HG03354 (cell line): ENCODE measurements around the gene AFP.
A peak's percentile ranks its signal among the peaks of the same experiment; 100 is the strongest.

Experiments used
- ATAC-seq: cut with Tn5 transposase; IDR thresholded peaks from one replicate; pipeline ENCODE4 v1.9.1; 2021; ENCODE audit warnings: mild to moderate bottlenecking; ENCODE audit not compliant: unreplicated experiment, poor library complexity, severe bottlenecking

The AFP gene

DNA sequence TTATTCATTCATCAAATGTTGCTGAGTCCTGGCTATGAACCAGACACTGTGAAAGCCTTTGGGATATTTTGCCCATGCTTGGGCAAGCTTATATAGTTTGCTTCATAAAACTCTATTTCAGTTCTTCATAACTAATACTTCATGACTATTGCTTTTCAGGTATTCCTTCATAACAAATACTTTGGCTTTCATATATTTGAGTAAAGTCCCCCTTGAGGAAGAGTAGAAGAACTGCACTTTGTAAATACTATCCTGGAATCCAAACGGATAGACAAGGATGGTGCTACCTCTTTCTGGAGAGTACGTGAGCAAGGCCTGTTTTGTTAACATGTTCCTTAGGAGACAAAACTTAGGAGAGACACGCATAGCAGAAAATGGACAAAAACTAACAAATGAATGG lies 1.7 kb upstream of the AFP start:
- ATAC-seq: peak; percentile 82

DNA sequence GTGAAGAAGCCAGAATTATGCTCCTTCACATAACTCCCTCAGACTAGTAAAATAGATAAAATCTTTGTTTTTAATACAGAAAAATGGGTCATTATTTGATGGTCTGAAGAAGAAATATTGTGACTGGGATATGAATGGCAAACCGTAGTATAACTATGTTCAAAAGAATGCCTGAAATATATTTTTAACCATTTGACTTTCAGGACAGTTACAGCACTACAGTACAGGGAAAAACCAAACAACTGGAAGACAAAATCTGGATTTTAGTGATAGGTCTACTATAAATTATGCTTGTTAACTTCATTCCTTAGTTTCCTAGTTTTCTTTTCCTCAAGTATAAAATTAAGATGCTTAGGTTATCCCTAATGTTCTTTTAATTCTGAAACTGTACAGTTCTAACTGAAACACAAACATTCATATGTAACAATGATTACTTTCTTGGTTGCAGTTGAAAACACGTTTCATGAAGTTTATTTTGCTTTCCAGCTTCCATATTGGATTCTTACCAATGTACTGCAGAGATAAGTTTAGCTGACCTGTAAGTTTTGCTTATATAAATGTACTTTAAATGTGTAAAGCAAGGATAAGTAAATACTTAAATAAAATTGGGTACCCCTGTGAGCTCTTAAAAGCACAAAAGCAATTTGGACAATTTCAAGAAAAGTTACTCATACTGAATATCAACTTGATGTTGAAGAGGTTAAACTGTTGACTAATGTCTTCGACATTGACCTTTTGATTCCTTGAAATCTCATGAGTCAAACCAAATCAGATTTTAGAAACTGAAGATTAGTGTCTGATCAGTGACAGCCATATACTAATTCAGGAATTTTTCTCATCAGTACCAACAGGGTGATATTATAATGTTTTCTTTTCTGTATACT lies 895 bp downstream of the AFP start:
- no peak for ATAC-seq

DNA sequence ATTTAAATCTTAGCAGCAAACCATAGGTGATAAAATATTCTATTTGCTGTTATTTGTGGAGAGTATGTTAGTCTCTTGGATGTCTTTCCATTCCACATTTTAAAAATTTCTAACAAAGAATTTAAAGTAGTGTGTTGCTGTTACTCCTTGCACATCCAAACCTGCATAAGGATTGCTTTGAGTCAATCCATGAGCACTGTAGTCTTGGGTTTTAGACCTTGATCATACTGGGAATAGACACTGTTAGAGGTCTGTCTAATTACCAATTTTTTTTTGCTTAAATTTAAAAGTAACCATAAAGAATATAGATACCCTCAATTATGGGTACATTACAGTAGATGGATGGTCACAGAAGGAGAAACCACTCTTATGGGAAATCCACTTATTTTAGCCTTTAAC lies 1.5 kb downstream of the AFP start:
- ATAC-seq: no peak

DNA sequence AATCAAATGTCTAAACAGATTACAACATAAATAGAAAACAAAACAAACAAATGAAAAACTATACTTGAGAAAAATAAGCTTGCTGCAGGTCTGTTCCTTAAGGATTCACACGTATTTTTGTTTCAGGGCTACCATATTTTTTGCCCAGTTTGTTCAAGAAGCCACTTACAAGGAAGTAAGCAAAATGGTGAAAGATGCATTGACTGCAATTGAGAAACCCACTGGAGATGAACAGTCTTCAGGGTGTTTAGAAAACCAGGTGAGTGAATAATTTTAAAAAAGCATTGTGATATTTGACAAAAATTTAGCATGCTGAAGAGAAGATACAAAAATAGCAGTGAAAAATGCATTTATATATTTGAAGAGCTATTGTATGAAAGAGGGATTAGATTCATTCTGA lies 2.0 kb downstream of the AFP start:
- no peak for ATAC-seq

DNA sequence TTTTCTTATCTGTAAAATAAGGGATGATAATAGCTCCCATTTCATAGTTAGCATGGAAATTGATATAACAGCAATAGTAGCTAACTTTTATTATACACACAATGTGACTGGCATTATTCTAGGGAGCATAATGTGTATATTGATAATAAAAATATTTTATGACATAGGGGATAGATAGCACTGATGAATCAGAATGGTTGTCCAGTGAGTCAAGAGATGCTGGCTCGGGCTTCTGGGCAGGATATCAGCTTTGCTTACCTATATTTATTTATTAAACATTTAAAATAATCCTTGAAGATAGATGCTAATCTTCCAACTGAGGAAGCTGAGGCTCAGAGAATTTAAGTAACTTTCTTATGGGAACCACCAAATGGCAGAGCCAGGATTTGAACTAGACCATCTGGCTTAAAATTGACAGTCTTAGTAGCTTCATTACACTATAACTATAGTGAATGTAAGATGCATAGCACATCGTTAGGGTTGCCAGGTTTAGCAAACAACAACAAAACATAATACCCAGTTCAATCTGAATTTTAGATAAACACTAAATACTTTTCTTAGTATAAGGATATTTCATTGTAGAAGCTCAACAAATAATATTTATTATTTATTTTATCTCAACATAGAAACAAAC lies 2.7 kb downstream of the AFP start:
- no peak for ATAC-seq

DNA sequence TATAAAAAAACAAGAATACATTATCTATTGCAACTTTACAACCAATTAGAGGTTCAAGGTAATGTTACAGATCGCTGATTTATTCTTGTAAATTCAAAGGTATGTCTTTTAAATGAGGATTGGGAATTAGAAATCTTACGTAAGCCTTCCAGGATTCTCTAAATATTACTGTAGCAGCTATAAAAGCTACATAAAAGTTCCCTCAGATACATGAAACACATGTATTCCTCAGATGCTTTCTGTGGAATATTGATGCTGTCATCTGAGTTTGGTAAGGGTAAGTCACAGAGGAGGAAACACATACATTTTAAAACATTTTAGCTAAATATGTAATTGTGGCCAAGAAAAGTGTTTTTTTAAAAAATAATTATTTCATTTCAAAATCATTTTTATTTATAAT lies 3.4 kb downstream of the AFP start:
- no peak for ATAC-seq

DNA sequence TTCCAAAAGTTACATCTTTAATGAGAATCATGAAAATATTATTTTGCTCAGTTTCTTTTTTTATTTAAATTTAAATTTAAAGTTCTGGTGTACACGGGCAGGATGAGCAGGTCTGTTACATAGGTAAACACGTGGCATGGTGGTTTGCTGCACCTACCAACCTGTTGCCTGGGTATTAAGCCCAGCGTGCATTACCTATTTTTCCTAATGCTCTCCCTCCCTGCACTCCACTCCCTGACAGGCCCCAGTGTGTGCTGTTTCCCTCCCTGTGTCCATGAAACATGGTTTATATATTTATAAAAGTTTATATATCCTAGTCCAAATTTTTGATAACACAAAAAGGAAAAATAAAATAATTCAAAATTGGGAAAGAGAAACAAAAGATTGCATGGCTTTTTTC lies 4.0 kb downstream of the AFP start:
- ATAC-seq: no peak

DNA sequence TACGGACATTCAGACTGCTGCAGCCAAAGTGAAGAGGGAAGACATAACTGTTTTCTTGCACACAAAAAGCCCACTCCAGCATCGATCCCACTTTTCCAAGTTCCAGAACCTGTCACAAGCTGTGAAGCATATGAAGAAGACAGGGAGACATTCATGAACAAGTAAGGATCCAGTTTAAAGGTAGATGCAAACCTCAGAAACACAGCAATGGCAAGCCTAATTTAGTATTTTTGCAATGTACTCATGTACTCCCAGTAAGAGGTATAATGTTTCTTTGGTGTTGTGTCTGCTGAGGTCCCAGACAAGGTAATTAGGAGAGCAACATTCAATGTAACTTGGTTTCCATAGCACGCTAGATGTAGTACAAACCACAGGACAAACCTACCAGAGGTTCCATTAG lies 4.6 kb downstream of the AFP start:
- no peak for ATAC-seq

DNA sequence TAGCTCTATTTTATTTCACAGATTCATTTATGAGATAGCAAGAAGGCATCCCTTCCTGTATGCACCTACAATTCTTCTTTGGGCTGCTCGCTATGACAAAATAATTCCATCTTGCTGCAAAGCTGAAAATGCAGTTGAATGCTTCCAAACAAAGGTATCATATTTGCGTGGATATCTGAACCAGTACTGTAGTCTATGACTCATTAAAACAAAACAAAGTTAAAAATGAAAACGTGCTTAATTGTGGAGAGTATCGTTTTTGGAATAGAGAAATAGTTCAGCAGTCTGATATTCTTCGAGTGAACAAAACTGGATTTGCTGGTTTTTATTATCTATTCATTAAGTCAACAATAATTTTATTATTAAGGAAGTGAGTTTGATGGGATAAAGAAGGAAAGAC lies 6.3 kb downstream of the AFP start:
- ATAC-seq: no peak

DNA sequence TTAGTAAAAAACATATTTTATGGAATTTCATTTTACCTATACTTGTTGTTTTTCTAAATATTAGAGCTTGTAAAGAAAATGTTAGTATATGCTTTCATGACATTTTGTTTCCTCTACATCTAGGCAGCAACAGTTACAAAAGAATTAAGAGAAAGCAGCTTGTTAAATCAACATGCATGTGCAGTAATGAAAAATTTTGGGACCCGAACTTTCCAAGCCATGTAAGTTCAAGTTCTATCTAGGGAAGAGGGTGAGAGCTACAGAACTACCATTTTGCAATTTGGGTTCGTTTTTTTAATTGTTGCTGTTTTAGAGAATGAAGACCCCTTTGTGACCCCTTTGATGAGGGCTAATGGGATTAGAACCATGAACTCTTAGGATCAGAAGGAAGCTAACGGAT lies 7.2 kb downstream of the AFP start:
- ATAC-seq: no peak

DNA sequence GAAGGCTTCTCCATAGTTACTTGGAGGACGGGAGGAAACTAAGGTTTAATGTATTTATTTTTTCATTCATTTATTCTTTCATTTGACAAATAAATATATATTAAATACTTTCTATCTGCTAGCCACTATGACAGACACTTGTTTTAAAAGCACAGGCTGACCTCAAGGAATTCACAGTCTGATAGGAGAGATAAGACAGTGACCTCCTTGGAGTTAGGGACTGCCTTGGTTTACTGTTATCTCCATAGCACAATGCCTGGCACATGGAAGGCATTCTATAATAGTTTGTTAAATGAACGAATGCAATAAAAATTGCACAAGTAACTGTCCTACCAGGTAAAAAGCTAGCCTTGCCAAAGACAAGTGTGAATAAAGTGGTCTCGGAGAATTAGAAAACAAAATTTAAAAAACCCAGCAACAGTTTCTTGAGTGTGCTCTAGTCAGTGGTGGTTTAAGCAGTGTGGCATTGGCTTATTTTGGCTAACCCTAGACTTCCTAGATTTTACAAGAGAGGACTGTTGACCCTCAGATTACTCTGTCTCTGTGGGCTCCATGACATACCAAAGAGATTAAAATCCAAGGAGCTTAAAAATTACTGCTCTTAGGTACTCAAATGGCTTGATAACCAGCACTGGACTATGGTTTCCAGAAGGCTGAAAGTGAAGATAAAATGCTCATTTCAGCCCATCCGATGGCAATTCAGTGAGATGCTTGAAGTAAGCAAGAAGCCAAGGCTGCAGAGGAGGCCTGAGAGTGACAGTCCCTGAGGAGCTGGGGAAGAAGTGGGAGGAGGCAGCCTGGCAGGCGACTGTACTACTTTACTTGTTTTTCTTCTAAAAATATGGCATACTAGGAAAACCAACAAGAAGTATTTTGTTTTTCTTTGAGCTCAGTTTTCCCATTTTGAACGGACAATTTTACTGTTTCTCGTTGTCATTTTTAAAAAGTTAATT lies 9.6 kb downstream of the AFP start:
- no peak for ATAC-seq

DNA sequence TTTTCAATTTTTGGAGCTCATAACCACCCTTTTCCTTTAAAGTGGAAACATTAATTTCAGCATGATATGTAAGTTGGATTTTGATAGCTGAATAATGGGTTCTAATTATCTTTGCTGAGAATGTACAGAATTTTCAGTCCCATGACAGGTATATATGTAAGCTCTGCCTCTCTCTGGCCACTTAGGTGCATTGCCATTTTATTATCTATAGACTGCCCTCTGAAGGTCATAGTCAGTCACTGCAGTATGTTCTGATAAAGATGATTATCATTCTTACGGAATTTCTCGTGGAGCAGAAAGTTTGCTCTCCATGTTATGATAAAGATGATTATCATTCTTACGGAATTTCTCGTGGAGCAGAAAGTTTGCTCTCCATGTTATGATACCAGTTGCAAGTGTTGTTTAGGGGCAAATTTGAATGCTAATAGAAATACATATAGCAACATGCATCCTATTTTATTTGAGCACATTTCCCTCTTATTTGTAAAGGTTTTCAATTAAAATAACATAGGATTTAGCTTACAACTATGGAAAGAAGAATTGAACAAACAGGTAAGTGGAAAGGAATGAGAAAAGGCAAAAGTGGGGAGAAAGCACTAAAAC lies 10.4 kb downstream of the AFP start:
- ATAC-seq: peak; percentile 100

DNA sequence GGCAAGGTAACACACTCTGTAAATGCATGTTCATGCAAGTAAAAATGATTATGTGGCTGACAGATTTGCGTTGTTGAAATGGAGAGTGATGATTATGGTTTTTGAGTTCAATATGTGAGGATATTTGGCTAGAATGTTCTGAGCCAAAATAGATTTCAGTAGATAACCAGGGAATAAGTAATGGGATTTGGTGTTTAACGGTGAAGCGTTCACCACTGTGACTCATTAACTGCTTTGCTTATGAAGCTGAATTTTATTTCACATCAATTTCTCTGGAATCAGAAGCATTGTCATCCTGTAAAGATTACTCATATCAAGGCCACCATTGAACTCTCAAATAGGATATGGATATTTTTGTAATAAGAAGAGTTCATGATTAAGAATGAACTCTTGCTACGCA lies 11.7 kb downstream of the AFP start:
- no peak for ATAC-seq

DNA sequence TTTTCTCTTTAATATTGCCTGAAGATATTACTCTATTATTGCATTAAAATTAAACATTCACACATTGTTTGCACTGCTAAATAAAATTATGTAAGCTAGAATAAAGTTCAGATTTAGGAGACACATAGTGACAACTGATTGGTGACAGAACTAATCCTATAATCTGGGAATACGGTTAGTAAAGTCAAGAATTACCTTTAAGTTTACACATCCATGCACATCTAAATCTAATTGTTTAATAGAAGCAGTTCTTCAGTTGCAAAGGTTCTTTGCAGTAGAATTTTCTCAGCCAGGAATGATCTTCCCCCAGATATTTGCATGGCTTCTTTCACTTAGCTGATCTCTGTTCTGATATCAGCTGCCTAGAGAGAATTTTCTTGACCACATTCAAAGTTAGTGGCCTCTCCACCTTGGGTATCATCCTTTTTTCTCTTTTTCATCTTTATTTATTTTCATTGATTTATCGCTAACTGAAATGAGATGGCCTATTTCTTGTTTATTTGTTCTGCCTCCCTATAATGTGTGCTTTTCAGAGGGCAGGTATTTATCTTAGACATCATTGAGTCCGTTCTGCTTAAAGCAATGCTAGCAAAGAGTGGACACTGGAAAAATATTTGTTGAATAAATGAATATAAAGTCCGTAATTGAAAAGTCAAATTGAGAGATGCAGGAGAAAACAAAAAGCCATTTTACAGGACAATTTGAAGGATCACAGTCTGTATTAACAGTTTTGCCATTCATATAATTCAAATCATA lies 12.6 kb downstream of the AFP start:
- no peak for ATAC-seq

DNA sequence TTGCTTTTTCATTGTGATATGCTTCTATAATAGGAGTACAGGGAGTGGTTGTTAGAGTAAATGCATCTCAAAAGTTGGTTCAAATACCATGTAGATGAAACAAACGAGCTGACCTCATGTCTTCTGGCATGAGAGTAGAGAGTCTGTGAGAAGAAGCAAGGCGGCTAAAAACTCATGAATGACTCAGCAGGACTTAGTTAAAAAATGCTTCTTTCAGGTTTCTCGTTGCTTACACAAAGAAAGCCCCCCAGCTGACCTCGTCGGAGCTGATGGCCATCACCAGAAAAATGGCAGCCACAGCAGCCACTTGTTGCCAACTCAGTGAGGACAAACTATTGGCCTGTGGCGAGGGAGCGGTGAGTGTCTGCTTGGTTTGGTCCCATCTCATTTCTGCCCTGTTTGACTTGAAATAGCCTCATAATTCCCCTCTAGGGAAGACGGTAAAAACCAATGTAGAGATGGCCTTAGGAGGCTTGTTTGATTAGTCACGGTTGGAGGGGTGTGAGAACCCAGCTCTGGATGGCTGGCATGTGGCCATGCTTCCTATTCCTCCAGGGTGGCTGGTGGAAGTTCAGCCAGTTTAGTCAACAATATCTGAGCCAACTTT lies 14.5 kb downstream of the AFP start:
- no peak for ATAC-seq

DNA sequence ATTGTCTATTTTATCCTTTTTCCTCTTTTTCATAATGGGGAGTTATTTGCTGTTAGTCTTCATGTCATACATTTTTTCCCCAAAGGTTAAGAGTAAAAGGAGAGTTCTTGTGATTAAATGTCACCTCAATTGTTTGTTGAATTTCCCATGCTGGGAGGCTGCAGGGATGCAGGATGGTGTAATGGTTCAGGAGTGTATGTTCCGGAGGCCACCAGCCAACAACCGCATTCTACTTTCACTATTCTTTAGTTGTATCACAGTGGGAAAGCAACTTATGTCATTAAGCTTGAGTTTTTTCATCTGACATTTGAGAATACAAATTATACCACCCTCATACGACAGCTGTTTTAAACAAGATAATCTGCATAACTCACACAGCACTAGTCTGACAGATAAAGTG lies 15.4 kb downstream of the AFP start:
- no peak for ATAC-seq

DNA sequence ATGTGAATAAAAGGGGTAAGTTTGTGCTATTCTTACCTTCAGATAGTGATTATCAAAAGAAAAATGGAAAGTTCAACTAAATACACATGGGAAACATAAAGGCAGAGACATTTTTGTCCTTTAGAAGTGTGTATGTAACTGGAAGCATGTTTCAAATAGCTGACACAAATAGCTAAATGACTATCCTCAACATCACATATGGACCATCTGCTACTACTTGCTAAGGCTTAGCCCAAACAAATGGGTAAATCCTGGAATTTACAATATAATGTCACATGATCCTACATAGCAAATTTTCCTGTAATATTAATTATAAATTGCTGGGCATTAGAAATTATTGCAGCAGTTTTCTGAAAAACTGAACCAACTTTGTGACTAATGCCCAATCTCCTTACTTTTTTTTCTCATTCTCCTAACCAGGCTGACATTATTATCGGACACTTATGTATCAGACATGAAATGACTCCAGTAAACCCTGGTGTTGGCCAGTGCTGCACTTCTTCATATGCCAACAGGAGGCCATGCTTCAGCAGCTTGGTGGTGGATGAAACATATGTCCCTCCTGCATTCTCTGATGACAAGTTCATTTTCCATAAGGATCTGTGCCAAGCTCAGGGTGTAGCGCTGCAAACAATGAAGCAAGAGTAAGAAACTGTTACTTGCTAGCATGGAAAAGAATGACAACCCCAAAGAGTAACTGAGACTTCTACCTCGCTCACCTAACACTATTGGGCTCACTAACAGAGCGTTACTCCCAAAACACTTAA lies 16.1 kb downstream of the AFP start:
- ATAC-seq: no peak

DNA sequence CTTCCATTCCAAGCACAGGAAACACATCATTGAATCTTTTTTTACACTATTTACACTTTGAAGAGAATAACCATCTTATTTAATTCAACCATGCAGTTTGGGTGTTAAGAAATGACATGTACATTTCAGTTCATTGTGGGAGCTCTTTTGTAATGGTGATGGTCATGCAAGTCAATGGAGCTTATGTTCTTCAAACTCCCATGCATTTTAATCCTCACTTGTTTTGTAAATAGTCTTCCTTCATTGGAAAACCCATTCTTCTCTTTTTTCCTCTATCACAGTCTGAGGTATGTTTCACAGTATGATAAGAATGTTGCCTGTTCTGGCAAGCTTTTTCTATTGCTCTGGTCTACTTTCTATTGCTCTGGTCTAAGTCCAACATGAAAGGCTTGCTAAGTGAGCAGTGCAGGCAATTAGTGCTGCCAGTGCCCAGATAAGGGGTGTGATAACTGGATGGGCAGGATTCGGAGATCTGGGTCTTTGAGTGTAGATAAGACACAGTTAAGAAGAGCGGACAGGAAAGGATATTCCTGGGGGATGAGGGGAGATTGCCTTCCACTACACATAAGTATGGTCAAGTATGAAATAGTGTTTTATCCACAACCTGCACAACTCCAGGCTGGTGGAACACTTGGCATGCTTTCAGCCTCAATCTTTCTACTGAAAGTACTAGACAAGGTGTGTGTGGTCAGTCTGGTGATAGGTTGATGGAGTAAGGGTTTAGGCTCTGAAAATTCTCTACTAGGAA lies 17.1 kb downstream of the AFP start:
- ATAC-seq: no peak
